ENCODE measurements around the gene PARN. TPM values are rescaled to one million over a fixed set of nuclear protein-coding genes. Genes with fewer than 3 reads are reported as not detected.

The PARN gene
- total and polyA plus RNA-seq, 2 experiments from 2014 or later = 32.5 to 61.3 TPM

GRCh38 chr16:14539156-14539555, 90.9 kb downstream of the PARN start (continued):
- TF ChIP-seq ZNF462 (CRISPR knock-in tag; IDR thresholded peaks at IDR 0.05) (no peak), CREB1 (CRISPR knock-in tag; IDR thresholded peaks at IDR 0.05; ENCODE audit: low read depth) (no peak), ZNF114 (CRISPR knock-in tag; IDR thresholded peaks at IDR 0.05) (no peak)

DNA sequence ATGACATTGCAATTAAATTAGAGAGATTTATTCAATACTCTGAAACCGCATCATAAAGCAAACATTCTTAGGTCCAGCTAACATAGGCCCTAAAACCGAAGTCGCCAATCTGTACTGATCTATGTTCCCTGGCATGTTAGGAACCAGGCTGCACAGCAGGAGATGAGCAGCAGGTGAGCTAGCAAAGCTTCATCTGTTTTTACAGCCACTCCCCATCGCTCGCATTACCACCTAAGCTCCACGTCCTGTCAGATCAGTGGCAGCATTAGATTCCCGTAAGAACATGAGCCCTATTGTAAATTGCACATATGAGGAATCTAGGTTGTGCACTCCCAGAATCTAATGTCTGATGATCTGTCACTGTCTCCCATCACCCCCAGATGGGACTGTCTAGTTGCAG, 91.5 kb downstream of the PARN start:
- Histone ChIP-seq H3K9me2 (ENCODE audit: insufficient read depth) (no peaks in the 10 kb centered on the region), H3K79me2 (replicated peaks; ENCODE audit: insufficient read depth) (no peaks in the 10 kb centered on the region), H3K4me2 (no peak overlapping the region), H2AFZ (no peak overlapping the region), H3K36me3 (ENCODE audit: insufficient read depth) (0 out of 2 replicates have a peak, but pooled peaks cover 3% of the 10 kb centered on the region), H4K20me1 (replicated peaks; ENCODE audit: insufficient read depth) (peaks cover 7% of the 10 kb centered on the region; the same call in 1 of the 2 replicates), H3K4me3 (no peak overlapping the region), H3K27me3 (ENCODE audit: insufficient read depth) (no peaks in the 10 kb centered on the region), H3K27ac (ENCODE audit: low read depth) (no peak overlapping the region), H3K4me1 (ENCODE audit: insufficient read depth) (no peaks in the 10 kb centered on the region), H3F3A (replicated peaks; ENCODE audit: low read depth) (no peaks in the 10 kb centered on the region)
- H3K27ac Mint-ChIP-seq = no peak overlapping the region
- H3K36me3 Mint-ChIP-seq (ENCODE audit: low read depth) = peaks cover 43% of the 10 kb centered on the region
- peaks cover 18% of the 10 kb centered on the region for H3K9me3 Mint-ChIP-seq
- H3K4me3 Mint-ChIP-seq = no peak overlapping the region
- ATAC-seq = no peak
- H3K4me1 Mint-ChIP-seq = peaks cover 6% of the 10 kb centered on the region; the same call in 2 of the 3 replicates
- H3K27me3 Mint-ChIP-seq (ENCODE audit: insufficient read depth, low read depth, poor library complexity) = peaks cover 1% of the 10 kb centered on the region
- no peak for DNase-seq (ENCODE audit: low spot score)
- TF ChIP-seq POLR2AphosphoS5 (IDR thresholded peaks at IDR 0.05; ENCODE audit: low read depth) = no peak
- no peak for TF ChIP-seq EZH2phosphoT487 (IDR thresholded peaks at IDR 0.05; ENCODE audit: unreplicated experiment)
- no peak for TF ChIP-seq ZNF114 (CRISPR knock-in tag; IDR thresholded peaks at IDR 0.05)
- no peak for TF ChIP-seq STAT1 (IDR thresholded peaks at IDR 0.05; ENCODE audit: unreplicated experiment)
- no peak for TF ChIP-seq NANOG (IDR thresholded peaks at IDR 0.05; ENCODE audit: borderline replicate concordance)
- TF ChIP-seq, protein P1, sequence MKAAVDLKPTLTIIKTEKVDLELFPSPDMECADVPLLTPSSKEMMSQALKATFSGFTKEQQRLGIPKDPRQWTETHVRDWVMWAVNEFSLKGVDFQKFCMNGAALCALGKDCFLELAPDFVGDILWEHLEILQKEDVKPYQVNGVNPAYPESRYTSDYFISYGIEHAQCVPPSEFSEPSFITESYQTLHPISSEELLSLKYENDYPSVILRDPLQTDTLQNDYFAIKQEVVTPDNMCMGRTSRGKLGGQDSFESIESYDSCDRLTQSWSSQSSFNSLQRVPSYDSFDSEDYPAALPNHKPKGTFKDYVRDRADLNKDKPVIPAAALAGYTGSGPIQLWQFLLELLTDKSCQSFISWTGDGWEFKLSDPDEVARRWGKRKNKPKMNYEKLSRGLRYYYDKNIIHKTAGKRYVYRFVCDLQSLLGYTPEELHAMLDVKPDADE (IDR thresholded peaks at IDR 0.05) = no peak
- no peak for TF ChIP-seq CTCF (conservative IDR thresholded peaks at IDR 0.05; ENCODE audit: low read depth in 2 of 2)
- no peak for TF ChIP-seq REST (IDR thresholded peaks at IDR 0.05; ENCODE audit: unreplicated experiment)
- TF ChIP-seq JUNB (IDR thresholded peaks at IDR 0.05; ENCODE audit: unreplicated experiment) = no peak
- TF ChIP-seq ZNF331 (CRISPR knock-in tag; IDR thresholded peaks at IDR 0.05; ENCODE audit: low read depth) = no peak
- no peak for TF ChIP-seq EZH2 (IDR thresholded peaks at IDR 0.05; ENCODE audit: low read depth, unreplicated experiment)

Data from GM23338 (cell line).